HCT116 (cell line): Measurements from ENCODE around the gene TEKT5. TPM values are rescaled to one million over a fixed set of nuclear protein-coding genes. Genes with fewer than 3 reads are reported as not detected.

Experiments
- ATAC-seq: fragments of 200-7000 bp; cut with Tn5 transposase; 2 replicates; pipeline ENCODE4 v1.9.1; 2020; ENCODE audit warnings: mild to moderate bottlenecking, moderate library complexity
- BruUV-seq: library from RNA; stranded (reverse); fragments of 400-500 nt; replicated peaks from 2 replicates; lab custom pipeline; 2021; lab: Mats Ljungman, UMichigan
- CTCF ChIA-PET: fragments of 300-600 bp; sonication (Branson Sonifier 250); formaldehyde crosslinking; loops from one replicate; lab custom pipeline; 2021; ENCODE audit warnings: antibody characterized with exemption; lab: Charles Lee
- POLR2A ChIA-PET: fragments of 300-600, 350-600 bp; sonication (Branson Sonifier 250); formaldehyde crosslinking; loops from one replicate; lab custom pipeline; 2021; ENCODE audit warnings: antibody characterized with exemption; lab: Charles Lee
- RAD21 ChIA-PET, 2 experiments: fragments of 300-600 bp; sonication (Branson Sonifier 250); formaldehyde crosslinking; loops; one replicate each; lab custom pipeline; 2023; ENCODE audit warnings: low total read pairs in 2 of 2; ENCODE audit not compliant: uncharacterized antibody in 2 of 2, unreplicated experiment in 2 of 2, low non-redundant PET in 1 of 2; lab: Charles Lee
- DNase-seq: peaks from one replicate; pipeline ENCODE4 v3.0.0-alpha.2; 2010; ENCODE audit warnings: low read depth, low spot score
- H2AFZ ChIP-seq: fragments of 200-600 bp; shearing (Covaris generic), sonication (generic); 2 replicates; pipeline ENCODE4 v1.6.1; 2017; ENCODE audit warnings: low read depth, mixed run types, mixed read lengths, antibody characterized with exemption, low read length; ENCODE audit not compliant: poor library complexity, severe bottlenecking
- H3K27ac ChIP-seq: 2 replicates; pipeline ENCODE4 v1.5.1; 2012; ENCODE audit warnings: low read depth, low read length
- H3K27me3 ChIP-seq: fragments of 200-600 bp; sonication (generic); 2 replicates; pipeline ENCODE4 v1.6.1; 2016; ENCODE audit warnings: mixed run types, low read length, mixed read lengths; ENCODE audit not compliant: insufficient read depth
- H3K36me3 ChIP-seq, 2 experiments: fragments of 200-500 bp in 1 of 2; fragments of 200-600 bp in 1 of 2; sonication (Bioruptor generic) in 1 of 2; sonication (generic) in 1 of 2; 2 replicates each; pipeline versions ENCODE4 v1.5.1 to v1.6.1; 2014 to 2016; ENCODE audit warnings: low read length in 2 of 2, inconsistent platforms in 1 of 2, mixed read lengths in 1 of 2, mixed run types in 1 of 2; ENCODE audit not compliant: insufficient read depth in 2 of 2, control insufficient read depth in 1 of 2
- H3K4me1 ChIP-seq, 2 experiments: fragments of 200-600 bp in 1 of 2; sonication (generic) in 1 of 2; 2 replicates each; pipeline versions ENCODE4 v1.5.1 to v1.6.1; 2012 to 2017; ENCODE audit warnings: low read length in 2 of 2, inconsistent platforms in 1 of 2, mild to moderate bottlenecking in 1 of 2, mixed read lengths in 1 of 2, mixed run types in 1 of 2, moderate library complexity in 1 of 2; ENCODE audit not compliant: insufficient read depth in 2 of 2, control insufficient read depth in 1 of 2
- H3K4me2 ChIP-seq: fragments of 200-600 bp; sonication (generic); 2 replicates; pipeline ENCODE4 v1.6.1; 2017; ENCODE audit warnings: mixed run types, low read length, mixed read lengths
- H3K4me3 ChIP-seq, 2 experiments: fragments of 200-600 bp in 1 of 2; sonication (generic) in 1 of 2; replicated peaks in 1 of 2; 2 replicates each; pipeline ENCODE4 v1.5.1; 2011 to 2016; ENCODE audit warnings: low read length in 2 of 2, control low read depth in 1 of 2, low read depth in 1 of 2, mild to moderate bottlenecking in 1 of 2, mixed read lengths in 1 of 2, mixed run types in 1 of 2
- H3K79me2 ChIP-seq: fragments of 200-600 bp; sonication (generic); 2 replicates; pipeline ENCODE4 v1.6.1; 2017; ENCODE audit warnings: mild to moderate bottlenecking, mixed run types, low read length, moderate library complexity, mixed read lengths; ENCODE audit not compliant: insufficient read depth
- H3K9ac ChIP-seq: fragments of 200-600 bp; sonication (generic); 2 replicates; pipeline ENCODE4 v1.6.1; 2016; ENCODE audit warnings: low read length, mixed read lengths
- H3K9me2 ChIP-seq: fragments of 200-600 bp; sonication (generic), shearing (Covaris generic); 2 replicates; pipeline ENCODE4 v1.6.1; 2017; ENCODE audit warnings: mixed run types, mild to moderate bottlenecking, moderate library complexity; ENCODE audit not compliant: insufficient read depth
- H3K9me3 ChIP-seq, 2 experiments: fragments of 200-500 bp in 1 of 2; fragments of 200-600 bp in 1 of 2; sonication (Bioruptor generic) in 1 of 2; sonication (generic) in 1 of 2; 2 replicates each; pipeline ENCODE4 v1.6.1; 2014 to 2017; ENCODE audit warnings: low read length in 2 of 2, mixed read lengths in 2 of 2, inconsistent platforms in 1 of 2, low read depth in 1 of 2, mild to moderate bottlenecking in 1 of 2, mixed run types in 1 of 2, moderate library complexity in 1 of 2; ENCODE audit not compliant: control insufficient read depth in 1 of 2, insufficient read depth in 1 of 2
- H4K20me1 ChIP-seq: fragments of 200-600 bp; sonication (generic), shearing (Covaris generic); 2 replicates; pipeline ENCODE4 v1.6.1; 2017; ENCODE audit warnings: mixed run types, mild to moderate bottlenecking, moderate library complexity; ENCODE audit not compliant: insufficient read depth
- CBX3 ChIP-seq: IDR thresholded peaks from 2 replicates; pipeline ENCODE4 v1.6.1; 2012; ENCODE audit warnings: low read depth
- CEBPB ChIP-seq: IDR thresholded peaks from 2 replicates; pipeline ENCODE4 v1.6.1; 2012; ENCODE audit warnings: low read depth
- ELF1 ChIP-seq: IDR thresholded peaks from 2 replicates; pipeline ENCODE4 v1.6.1; 2012; ENCODE audit warnings: low read depth, borderline replicate concordance
- YY1 ChIP-seq: IDR thresholded peaks from 2 replicates; pipeline ENCODE4 v1.6.1; 2011; ENCODE audit warnings: low read length, low read depth, moderate library complexity, mild to moderate bottlenecking; ENCODE audit not compliant: insufficient replicate concordance; ENCODE audit errors: extremely low read depth
- intact Hi-C: fragments of 100-400 bp; cut with micrococcal nuclease; formaldehyde crosslinking; loops from 2 replicates; pipeline ENCODE4 v1.10.0; 2022
- total RNA-seq: library from RNA; stranded (reverse); gene quantifications from one replicate; pipeline ENCODE4 v1.2.1, GENCODE V29; 2021; ENCODE audit not compliant: unreplicated experiment
- TF ChIP-seq, protein P1 (sequence below): IDR thresholded peaks from 2 replicates; pipeline ENCODE4 v1.6.1; 2012; ENCODE audit warnings: low read depth
- TF ChIP-seq, protein P2 (sequence below): IDR thresholded peaks from 2 replicates; pipeline ENCODE4 v1.6.1; 2011; ENCODE audit warnings: mild to moderate bottlenecking, low read length, moderate library complexity; ENCODE audit not compliant: insufficient replicate concordance; ENCODE audit errors: extremely low read depth
- TF ChIP-seq, protein P3 (sequence below): IDR thresholded peaks from 2 replicates; pipeline ENCODE4 v1.6.1; 2012

Gene TEKT5
- total RNA-seq, 1 experiment from 2014 or later, result 0.37 TPM

DNA sequence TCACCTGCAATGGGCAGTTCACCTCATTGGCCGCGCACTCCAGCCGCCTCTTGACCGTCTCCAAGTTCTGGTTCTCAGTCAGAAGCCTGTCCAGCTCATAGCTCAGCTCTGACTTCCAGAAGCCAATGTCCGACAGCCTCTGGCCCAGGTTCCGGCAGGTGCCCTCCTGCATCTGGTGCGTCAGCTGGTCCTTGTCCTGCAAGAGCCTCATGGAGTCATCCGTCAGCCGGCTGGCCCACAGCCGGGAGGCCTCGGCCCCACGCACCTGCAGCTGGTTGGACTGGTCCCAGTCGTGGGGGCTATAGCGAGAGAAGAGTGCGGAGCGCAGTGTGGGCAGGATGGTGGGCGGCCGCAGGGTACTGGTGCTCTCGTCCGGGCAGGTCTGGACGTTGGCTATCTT, 424 bp downstream of the TEKT5 start (continued):
- TF ChIP-seq, protein P1, sequence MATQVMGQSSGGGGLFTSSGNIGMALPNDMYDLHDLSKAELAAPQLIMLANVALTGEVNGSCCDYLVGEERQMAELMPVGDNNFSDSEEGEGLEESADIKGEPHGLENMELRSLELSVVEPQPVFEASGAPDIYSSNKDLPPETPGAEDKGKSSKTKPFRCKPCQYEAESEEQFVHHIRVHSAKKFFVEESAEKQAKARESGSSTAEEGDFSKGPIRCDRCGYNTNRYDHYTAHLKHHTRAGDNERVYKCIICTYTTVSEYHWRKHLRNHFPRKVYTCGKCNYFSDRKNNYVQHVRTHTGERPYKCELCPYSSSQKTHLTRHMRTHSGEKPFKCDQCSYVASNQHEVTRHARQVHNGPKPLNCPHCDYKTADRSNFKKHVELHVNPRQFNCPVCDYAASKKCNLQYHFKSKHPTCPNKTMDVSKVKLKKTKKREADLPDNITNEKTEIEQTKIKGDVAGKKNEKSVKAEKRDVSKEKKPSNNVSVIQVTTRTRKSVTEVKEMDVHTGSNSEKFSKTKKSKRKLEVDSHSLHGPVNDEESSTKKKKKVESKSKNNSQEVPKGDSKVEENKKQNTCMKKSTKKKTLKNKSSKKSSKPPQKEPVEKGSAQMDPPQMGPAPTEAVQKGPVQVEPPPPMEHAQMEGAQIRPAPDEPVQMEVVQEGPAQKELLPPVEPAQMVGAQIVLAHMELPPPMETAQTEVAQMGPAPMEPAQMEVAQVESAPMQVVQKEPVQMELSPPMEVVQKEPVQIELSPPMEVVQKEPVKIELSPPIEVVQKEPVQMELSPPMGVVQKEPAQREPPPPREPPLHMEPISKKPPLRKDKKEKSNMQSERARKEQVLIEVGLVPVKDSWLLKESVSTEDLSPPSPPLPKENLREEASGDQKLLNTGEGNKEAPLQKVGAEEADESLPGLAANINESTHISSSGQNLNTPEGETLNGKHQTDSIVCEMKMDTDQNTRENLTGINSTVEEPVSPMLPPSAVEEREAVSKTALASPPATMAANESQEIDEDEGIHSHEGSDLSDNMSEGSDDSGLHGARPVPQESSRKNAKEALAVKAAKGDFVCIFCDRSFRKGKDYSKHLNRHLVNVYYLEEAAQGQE, result no peak

DNA sequence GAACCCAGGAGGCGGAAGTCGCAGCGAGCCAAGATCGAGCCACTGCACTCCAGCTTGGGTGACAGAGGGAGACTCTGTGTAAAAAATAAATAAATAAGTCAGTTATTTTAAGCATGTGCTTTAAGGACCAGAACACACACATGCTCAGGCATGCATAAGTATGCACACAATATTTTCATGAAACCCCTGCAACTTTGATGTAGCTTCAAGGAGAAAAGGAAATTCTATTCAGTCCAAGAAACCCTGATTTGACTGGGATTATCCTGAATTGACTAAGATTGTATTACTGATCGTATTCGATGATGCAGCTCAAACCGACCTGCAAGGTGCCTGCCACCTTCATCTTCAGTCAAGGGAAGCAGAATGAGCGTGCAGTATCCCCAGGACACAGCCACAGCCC, 841 bp downstream of the TEKT5 start:
- intact Hi-C loops, result no loop called here
- POLR2A ChIA-PET, result no interaction called here
- Histone ChIP-seq H3K4me2 (no peak overlapping the region), H3K36me3 (no peaks in the 10 kb centered on the region), H3K27ac (no peak overlapping the region), H3K27me3 (no peaks in the 10 kb centered on the region), H3K79me2 (no peaks in the 10 kb centered on the region), H3K9me2 (no peaks in the 10 kb centered on the region), H3K9me3 (no peaks in the 10 kb centered on the region), H4K20me1 (no peaks in the 10 kb centered on the region), H3K9ac (no peak overlapping the region), H3K4me3 (no peak overlapping the region), H3K4me1 (no peaks in the 10 kb centered on the region), H2AFZ (no peak overlapping the region)
- no peak for ATAC-seq
- CTCF ChIA-PET, result no interaction called here
- DNase-seq, result no peak
- RAD21 ChIA-PET, result interaction anchor here in 1 of 2 experiments (0.6 kb wide), 1 partner anchor 17 kb away, joined by 5 read pairs; no protein-coding TSS in a partner anchor
- no peak for TF ChIP-seq CEBPB
- no peak for TF ChIP-seq YY1
- TF ChIP-seq, protein P2, sequence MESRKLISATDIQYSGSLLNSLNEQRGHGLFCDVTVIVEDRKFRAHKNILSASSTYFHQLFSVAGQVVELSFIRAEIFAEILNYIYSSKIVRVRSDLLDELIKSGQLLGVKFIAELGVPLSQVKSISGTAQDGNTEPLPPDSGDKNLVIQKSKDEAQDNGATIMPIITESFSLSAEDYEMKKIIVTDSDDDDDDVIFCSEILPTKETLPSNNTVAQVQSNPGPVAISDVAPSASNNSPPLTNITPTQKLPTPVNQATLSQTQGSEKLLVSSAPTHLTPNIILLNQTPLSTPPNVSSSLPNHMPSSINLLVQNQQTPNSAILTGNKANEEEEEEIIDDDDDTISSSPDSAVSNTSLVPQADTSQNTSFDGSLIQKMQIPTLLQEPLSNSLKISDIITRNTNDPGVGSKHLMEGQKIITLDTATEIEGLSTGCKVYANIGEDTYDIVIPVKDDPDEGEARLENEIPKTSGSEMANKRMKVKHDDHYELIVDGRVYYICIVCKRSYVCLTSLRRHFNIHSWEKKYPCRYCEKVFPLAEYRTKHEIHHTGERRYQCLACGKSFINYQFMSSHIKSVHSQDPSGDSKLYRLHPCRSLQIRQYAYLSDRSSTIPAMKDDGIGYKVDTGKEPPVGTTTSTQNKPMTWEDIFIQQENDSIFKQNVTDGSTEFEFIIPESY, result no peak
- no peak for TF ChIP-seq ELF1
- no peak for TF ChIP-seq CBX3
- TF ChIP-seq, protein P3, sequence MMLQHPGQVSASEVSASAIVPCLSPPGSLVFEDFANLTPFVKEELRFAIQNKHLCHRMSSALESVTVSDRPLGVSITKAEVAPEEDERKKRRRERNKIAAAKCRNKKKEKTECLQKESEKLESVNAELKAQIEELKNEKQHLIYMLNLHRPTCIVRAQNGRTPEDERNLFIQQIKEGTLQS, result no peak
- BruUV-seq, result no TSS peak
